GM12873 (cell line): ENCODE data around the gene C9orf152.

ENCODE experiments used
- TF ChIP-seq, protein P1 (sequence below): IDR thresholded peaks from 2 replicates; pipeline ENCODE4 v1.5.1; 2012; ENCODE audit warnings: low read depth, mild to moderate bottlenecking, moderate library complexity, low read length, control low read depth; ENCODE audit not compliant: insufficient read depth; ENCODE audit errors: missing control alignments

The C9orf152 gene

DNA sequence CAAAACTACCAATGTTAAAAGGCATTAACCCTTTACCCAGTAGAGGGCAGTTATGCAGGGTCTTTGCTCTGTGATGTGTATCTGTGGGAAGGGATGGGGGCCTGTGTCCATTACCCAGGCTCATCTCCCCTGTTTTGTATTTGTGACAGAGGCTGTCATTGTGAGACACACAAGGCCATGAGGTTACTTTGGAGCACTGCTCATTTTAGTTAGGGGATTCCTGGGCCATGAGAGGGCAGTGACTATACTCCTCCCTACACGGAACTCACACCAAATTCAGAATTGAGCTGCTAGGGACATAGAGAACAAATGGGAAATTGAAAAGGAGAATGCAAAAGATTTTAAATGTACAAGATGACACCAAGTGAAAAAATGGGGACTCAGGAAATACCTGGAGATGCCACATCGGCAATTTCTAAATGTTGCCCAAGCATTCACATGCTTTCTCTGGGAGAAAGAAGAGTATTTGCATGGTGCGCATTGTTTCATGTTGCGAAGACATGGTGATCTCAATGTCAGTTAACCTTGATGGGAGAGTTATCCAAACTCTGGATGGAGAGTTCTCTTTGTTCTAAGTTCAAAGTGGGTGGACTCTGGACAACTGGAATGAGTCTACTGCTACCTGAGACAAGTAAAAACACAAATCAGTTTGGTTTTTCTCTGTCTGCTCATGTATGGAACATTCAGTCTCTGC, 32.5 kb downstream of the C9orf152 start:
- TF ChIP-seq, protein P1, sequence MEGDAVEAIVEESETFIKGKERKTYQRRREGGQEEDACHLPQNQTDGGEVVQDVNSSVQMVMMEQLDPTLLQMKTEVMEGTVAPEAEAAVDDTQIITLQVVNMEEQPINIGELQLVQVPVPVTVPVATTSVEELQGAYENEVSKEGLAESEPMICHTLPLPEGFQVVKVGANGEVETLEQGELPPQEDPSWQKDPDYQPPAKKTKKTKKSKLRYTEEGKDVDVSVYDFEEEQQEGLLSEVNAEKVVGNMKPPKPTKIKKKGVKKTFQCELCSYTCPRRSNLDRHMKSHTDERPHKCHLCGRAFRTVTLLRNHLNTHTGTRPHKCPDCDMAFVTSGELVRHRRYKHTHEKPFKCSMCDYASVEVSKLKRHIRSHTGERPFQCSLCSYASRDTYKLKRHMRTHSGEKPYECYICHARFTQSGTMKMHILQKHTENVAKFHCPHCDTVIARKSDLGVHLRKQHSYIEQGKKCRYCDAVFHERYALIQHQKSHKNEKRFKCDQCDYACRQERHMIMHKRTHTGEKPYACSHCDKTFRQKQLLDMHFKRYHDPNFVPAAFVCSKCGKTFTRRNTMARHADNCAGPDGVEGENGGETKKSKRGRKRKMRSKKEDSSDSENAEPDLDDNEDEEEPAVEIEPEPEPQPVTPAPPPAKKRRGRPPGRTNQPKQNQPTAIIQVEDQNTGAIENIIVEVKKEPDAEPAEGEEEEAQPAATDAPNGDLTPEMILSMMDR, result no peak

DNA sequence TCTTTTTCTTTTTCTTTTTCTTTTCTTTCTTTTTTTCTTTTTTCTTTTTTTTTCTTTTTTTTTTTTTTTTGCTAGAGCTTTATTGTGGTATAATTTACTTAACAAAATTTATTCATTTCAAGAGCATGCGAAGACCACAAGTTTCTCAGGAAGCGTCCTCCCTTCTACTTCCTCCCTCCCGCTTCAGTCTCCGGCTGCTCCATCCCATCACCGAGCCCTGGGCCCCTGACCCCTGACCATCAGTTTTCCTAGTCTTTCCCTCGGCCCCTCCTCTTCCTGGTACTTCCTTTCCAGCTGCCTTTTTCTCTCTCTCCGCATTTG, 34.7 kb downstream of the C9orf152 start:
- TF ChIP-seq, protein P1, result no peak

DNA sequence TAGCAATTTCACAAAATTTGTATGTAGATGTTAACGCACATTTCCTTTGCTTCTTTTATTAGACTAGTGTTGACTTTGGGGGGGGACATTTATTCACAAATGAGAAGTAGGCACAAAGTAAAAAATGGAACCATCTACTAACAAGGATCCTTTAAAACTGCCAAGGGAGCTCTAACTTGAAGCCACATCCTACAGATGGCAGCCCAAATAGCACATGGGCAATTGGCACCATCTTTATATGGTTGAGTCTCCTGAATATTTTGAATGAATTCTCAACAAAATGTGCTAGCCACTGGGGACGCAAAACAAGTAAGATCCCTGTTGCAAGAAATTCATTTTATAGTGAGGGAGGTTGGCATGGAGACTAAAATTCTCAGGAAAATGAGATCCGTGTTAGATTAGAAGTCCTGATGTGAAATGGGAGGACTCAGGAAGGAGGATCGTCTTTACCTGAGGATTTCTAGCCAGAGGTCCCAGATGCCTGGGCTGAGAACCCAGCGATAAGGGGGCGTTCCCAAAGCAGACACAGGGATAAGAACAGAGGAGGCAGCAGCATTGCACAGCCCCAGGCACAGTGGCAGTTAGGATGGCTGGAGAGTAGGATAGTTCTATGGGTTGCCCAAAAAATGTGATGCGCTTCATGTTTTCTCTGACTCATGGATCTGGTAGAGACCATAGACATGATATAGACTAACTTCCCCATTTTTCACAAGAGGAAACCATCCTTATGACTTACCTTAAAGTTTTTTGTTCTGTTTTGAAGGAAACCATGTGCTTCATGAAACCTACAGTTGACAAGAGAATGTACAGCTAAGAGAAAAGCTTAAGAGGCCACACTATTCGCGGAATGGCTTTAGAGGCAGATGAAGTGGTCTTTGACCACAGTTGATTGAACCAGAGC, 37.4 kb downstream of the C9orf152 start:
- TF ChIP-seq, protein P1, result no peak

DNA sequence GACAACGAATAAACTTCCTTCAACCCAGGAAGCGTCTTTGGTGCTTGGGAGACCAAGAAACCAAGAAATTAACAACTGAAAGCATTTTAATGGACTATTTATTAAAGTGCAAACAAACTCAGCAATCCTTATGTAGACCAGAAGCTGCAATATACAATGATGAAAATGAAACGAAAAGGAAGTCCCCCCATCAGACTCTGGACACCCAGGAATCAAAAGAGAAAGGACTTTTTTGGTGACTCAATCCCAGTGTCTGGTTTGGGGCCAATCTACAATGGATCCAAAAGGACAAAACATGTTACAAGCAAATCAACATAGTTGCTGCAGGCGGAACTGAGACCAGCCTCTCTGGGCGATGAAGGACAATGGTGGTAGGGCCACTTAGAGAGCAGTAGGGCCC, 39.5 kb downstream of the C9orf152 start:
- TF ChIP-seq, protein P1, result no peak

DNA sequence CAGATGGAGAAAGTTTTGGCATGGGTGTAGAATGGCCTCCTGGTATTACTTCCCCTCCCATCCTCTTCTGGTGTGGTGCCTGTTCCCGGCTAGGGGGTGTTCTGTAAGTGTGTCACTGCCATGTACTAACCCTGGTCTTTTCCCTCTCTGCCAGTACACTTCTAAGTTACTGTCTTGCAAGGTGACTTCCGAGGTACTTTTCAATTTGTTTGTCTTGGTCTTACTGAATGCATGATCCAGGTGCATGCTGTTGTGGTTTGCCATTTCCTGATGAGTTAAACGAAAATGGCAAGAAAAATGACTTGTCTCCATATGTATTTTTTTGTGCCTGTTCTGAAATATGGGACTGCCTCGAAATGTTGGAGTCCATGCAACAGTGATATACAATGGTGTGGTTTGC, 46.0 kb downstream of the C9orf152 start:
- TF ChIP-seq, protein P1, result no peak

DNA sequence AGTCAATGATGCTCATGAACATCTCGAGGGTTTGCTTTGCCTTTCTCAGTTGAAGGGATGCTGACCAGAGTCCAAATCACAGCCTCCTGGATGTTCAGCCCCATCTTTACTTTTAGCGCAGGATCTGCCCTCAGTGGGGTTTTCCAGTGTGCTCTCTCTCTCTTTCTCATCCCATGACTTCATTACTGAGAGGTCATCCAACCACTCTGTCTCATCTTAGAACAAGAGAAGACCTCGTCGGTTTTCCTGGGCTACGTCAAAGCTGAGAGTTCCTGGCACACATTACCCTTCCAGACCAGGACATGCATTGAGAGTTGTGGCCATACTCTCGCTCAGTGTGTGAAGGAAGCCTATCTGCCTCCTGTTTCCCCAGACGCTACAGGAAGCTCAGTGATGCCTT, 47.3 kb downstream of the C9orf152 start:
- TF ChIP-seq, protein P1, result no peak

DNA sequence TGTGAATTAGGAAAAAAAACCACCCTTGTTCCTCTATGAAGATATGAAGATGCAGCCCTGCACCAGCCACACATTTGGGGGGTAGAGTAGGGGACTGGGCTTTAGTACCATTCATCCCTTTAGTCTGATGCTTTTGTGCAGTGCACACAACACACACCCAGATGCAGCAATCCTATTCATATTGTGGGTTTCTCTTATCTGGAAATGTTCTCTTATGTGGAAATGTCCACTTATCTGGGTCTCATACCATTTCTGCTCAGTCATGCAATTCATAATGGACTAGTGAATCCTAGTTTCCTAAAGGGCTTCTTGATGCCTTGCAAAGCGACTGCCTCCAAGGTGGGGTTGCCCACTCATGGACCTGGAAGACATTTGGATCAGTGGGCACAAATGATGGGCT, 47.8 kb downstream of the C9orf152 start:
- TF ChIP-seq, protein P1, result no peak
